HG02588 (cell line): ENCODE data around the gene RGS11.
"Not testable (repeated sequence)": the region's sequence is repeated elsewhere in the genome, so short reads cannot be mapped to it uniquely, and the experiment has no call there.

ENCODE experiments used
- ATAC-seq: cut with Tn5 transposase; IDR thresholded peaks from one replicate; pipeline ENCODE4 v1.9.1; 2021; ENCODE audit warnings: mild to moderate bottlenecking, moderate library complexity; ENCODE audit not compliant: unreplicated experiment

The RGS11 gene

DNA sequence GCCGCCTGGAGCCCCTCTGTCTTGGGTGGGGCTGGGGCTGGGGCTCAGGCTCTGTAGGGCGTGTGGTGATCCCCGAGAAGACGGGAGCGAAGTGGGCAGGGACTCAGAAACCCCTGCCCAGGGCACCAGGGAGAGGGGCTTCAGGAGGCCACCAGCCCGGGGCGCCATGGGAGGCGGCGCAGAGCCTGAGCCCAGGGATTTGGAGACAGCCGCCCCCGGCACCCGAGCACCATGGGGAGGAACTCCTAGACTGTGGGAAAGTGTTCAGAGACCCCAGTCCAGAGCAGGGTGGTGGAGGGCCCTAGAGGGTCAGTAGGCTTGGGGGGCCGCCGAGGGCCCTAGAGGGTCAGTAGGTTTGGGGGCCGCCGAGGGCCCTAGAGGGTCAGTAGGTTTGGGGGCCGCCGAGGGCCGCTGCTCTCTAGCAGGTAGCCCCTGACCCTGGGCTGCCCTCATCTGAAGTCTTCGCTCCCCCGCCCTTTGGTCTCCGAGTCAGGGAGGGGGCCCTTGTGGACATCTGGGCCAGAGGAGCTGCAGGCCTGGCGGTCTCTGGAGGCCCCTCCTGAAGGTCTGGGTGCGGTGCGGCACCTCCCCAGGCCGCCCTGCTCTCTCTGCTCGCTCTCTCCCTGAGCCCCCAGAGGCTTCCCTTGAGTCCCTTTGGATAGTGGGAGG is 5.4 kb upstream of the RGS11 start:
- ATAC-seq, result no peak

GRCh38 chr16:280552-280951 is 4.8 kb upstream of the RGS11 start, which contains the start of gene ARHGDIG:
Gene ARHGDIG (plus strand): TSS chr16:280591. CDS start chr16:280681, 90 bp downstream.
- no peak for ATAC-seq

DNA sequence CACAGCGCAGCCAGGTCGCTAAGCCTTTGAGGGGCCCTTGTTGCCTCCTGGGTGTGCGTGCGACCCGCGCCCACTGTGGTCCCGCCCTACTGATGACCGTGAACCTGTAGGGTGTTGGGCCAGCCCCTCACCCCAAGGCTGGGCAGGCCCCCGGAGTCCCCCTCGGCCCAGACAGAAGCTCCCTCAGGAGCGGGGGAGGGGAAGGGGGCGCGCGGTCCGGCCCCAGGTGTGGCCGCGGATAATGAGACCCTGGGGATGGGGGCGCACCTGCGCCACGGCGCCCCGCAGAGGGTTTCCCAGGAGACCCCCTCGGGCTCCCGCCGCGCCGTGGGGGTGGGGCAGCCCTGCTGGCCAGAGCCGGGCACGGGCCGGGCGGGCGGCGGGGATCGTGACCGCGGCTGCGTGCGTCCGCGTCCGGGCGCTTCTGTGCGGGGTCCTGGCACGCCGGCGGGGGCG is 4.3 kb upstream of the RGS11 start:
- ATAC-seq, result no peak

GRCh38 chr16:279531-279930 is 3.8 kb upstream of the RGS11 start:
- ATAC-seq, result no peak

- ATAC-seq, result no peak
Measured at GRCh38 chr16:278863-279366, 3.2 kb upstream of the RGS11 start.

DNA sequence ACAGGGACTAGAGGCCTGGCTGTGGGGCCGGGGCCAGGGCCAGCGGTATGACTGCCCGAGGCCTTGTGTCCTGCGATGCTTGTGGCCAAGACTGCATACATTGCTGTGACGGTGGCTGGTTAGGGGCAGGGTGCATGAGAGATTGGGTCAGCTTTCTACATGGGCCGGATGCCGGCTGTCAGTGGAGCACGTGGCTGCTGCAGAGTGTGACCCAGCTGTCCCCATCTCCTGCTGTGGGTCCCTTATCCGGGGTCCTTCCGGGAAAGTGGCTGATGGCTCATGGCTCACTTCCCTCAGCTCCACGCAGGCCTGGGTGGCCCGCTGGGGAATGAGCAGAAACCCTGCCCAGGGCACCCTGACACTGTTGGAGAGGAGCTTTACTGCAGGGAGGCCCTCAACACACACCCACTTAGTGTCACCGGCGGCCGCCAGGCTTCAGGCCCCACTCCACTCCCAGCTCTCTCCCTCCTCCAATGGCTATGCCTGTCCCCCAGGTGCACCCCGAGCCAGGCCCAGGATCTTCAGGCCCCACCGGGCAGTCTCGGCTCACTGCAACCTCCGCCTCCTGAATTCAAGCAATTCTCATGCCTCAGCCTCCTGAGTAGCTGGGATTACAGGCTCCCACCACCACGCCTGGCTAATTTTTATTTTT is 808 bp upstream of the RGS11 start:
- no peak for ATAC-seq

DNA sequence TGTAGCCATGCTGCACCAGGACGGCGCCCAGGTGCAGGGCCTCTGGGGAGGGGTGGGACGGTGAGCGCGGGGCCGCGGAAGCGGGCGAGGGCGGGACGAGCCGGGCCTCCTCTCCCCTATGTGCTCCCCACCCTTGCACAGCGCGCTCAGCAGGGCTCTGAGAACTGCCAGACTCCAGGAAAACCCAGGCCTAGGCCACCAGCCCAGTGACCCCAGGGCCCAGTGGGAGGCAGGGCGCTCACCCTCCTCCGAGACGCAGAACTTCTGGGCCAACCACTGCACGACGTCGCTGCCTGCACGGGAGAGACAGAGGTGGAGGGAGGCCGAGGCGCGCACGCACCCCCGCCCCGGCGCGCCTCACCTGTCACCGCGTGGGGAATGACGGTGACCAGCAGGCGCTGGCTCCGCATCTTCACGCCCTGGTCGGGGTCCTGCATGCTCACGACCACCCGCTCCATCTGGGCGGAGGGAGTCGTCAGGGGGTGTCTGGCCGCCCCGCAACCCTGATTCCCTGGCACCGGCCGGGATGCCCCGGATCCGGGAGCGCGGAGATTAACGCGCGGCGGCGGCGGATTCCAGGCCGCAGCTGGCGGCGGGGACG is 603 bp downstream of the RGS11 start:
- ATAC-seq, result no peak

DNA sequence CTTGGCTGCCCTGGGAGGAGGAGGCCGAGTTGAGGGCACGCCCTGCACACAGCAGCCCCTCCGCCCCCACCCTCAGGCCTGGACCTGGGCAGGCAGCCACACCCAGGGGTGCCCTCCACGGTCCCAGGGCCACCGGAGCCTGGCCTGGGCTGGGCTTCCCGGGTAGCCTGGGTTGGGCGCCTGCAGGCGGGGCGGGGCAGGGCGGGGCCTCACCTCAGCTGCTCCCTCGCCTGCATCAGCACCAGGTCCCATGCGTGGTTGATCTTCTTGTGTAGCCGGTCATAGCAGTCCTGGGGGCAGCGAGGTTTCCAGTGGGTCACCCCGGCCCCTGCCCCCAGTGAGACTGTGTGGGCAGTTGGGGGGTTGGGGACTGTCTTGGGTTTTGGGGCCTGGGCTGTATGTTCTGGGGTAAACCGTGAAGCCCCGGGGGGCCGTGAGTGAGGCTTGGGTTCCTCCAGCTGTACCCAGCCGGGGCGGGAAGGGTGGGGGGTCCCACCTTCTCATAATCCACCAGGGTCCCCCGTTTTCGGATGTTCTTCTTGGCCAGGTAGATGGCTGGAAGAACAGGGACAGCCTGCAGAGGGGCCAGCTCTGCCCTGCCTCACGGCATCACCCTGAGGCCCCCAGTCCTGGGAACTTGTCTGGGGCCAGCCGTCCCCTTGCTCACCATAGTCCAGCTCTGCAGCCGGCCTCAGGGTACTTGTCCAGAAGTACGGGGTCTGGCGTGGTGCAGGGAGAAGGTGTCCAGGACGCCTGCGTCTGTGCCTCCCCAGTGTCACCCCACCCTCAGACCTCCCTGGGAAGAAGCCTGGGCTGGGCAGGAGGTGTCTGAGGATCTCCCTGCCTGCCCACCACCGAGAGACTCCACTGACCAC is 2.0 kb downstream of the RGS11 start:
- no peak for ATAC-seq

- ATAC-seq, result no peak
Measured at GRCh38 chr16:272633-273546, 2.9 kb downstream of the RGS11 start.

DNA sequence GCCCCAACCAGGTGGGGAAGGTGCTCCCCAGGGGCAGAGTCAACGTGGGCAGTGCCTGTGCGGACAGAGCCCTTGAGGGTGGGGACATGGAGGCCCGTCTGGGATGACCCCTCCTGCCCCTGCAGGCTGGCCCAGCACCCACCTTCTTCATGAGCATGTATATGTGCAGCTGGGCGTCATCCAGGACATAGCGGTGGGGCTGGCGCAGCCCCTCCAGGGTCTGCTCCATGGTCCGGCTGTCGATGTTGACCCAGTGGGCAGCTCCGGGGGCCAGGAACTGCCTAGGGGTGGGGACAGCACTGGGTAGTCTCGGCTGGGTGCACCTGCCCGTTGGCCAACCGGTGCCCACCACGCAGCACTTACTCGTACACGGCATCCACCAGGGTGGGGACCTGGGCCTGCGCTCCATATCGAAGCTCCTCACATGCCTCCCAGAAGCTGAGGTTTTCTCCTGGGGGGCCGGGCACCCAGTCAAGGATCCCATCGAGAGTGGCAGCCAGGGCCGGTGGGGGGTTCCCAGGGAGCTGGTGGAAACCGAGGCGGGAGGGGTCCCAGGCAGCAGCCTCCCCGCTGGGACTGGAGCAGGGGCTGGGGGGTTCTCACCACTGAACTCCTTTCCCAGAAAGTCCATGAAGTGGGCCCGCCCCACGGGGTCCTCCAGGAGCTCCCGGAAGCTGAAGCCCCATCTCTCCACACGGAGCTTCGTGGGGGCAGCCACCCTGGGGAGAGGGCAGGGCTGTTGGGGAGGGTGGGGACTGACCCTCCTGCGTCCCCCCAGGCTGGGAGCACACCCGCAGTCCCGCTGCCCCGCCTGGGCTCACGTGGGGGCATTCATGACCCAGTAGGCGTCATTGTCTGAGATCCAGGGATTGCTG is 5.1 kb downstream of the RGS11 start:
- no peak for ATAC-seq

DNA sequence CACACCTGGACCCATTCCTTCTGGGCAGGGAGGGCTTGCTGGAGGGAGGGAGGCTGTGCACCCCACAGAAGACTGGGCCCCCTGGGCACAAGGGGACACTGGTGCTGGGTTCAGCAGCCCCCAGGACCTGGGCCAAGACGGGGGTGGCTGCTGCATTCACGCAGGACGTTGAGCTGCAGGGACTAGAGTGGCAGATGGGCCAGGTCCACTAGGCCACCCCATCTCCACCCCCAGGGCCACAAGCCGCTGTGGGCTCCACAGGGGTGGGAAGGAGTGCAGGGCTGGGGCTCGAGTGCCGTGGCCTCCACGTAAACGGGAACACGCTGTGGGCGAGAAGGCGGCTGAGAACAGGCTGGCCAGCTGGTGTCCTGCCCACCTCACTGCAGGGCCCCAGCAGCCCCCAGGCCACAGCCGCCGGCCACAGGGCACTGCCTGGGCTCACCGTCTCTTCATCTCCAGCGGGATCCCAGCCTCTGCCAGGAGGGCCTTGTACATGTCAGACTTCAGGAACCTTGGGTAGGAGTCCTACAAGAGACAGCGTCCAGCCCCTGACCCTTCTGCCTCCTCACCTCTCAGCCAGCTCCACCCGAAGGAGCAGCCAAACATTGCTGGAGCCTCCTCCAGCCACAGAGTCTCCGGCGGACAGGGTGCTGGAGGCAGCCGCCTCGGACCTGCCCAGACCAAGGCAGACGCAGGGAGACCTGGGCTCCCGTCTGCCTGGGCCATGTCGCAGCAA is 6.5 kb downstream of the RGS11 start:
- no peak for ATAC-seq

- no peak for ATAC-seq
Measured at GRCh38 chr16:268141-269053, 7.3 kb downstream of the RGS11 start.

DNA sequence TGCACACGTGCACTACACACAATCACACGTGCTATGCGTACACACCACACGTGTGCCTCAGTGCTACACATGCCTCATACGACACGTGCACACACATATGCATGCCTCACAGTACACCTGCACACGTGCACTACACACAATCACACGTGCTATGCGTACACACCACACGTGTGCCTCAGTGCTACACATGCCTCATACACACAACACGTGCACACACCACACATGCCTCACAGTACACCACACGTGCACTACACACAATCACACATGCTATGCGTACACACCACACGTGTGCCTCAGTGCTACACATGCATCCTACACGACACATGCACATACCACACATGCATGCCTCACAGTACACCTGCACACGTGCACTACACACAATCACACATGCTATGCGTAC is 8.2 kb downstream of the RGS11 start:
- not testable (repeated sequence) for ATAC-seq

- no peak for ATAC-seq
Measured at GRCh38 chr16:266258-267164, 9.2 kb downstream of the RGS11 start.

DNA sequence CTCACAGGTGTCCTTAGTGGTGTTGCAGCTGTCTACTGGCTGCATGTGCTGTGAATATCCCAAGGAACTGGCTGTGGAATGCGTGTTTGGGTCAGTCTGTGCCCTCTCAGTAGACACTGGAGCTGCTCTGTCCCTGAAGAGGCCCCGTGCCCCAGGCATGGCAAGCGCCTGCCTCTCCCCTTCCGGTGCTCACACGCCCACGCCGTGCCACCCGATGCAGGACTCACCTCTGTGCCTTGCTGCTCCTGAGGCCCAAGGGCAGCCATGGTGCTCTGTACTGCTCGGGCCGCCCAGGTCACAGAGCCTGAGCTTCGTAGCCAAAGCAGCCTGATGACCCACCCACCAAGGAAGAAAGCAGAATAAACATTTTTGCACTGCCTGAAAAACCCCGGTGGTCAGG is 10.0 kb downstream of the RGS11 start:
- ATAC-seq, result no peak

DNA sequence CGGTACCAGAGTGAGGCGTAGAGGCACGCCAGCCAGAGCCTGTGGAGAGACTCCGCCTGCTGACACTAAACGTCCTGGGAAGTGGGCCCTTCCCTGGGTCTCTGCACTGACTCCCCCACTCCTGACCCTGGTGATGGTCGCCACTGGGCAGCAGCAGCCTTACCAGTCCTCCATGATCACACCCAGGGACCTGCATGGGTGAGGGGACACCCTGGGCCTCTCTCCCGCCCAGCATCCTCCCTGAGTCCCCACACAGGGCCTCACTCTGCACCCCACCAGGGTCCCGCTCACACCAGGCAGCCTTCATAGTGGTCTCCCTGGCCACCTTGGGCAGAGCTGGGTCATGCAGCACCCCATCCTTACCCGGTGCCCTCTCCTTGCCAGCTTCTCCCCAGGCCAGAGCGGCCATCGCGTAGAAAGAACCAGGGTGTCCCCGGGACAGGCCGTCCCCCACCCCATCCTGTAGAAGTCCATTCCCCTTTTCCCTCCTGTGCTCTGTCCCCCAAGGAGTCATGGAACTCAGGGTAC is 10.7 kb downstream of the RGS11 start:
- ATAC-seq, result no peak
